ENCODE data around the gene DNAJC17.

- TF ChIP-seq CTCF (IDR thresholded peaks at IDR 0.05) (no peak), POLR2A (IDR thresholded peaks at IDR 0.05) (no peak)
Measured at GRCh38 chr15:40793216-40793989, 13.9 kb downstream of the DNAJC17 start.
